Loucy (cell line): ENCODE data around the gene AKNA.

Experiments used
- CTCF ChIP-seq: fragments of 200-600 bp; sonication (generic); conservative IDR thresholded peaks from 2 replicates; pipeline ENCODE4 v1.5.1; 2014; ENCODE audit warnings: mild to moderate bottlenecking, antibody characterized with exemption, low read length
- EZH2phosphoT487 ChIP-seq: fragments of 200-600 bp; IDR thresholded peaks from 2 replicates; pipeline ENCODE4 v1.6.1; 2018; ENCODE audit warnings: antibody characterized with exemption, mild to moderate bottlenecking, moderate library complexity, borderline replicate concordance

GRCh38 chr9:114428466-114428865, 40.7 kb upstream of the AKNA start:
- TF ChIP-seq CTCF (no peak), EZH2phosphoT487 (no peak)
